ENCODE data around the gene NUDT22.
A peak's percentile ranks its signal among the peaks of the same experiment; 100 is the strongest.
"Not testable (repeated sequence)": the region's sequence is repeated elsewhere in the genome, so short reads cannot be mapped to it uniquely, and the experiment has no call there.

Gene NUDT22

DNA sequence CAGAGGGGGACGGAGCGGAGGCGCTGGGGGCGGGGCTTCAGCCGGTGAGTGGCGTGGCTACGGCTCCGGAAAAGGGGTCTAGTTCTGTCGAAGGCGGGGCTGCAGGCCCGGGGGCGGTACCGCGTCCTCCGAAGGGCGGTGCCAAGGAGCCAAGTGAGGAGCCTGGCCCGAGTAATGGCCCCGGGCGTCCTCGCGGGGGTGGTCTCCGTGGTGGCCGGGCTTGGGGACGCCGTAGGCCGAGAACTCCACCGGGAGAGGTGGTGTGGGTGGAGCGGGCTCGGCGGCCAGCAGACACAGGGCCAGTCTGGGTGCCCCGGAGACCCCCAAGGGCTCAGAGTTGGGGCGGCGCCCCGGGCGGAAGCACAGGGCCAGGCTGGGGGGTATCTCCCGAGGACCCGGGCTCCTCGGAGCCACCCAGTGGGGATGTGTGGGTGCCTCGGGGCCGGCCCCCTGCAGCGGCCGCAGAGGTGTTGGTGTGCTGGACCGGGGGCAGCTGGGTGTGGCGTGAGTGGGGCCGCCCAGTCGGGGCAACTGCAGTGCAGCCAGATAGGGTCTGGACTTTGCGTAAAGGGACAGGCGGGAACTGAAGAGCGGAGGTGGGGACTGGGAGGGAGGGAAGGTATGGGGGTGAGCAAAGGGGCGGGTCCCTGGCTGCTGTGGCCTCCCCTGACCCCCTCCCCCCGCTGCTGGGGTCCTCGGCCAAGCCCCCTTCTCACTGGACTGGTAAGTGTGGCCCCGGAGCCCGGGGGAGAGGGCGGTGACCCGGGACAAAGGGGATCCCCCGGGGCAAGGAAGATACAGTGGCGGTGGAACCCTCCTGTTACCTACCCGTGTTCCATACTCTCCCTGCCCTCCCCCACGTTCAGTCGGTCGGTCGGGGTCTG is 15.7 kb downstream of the NUDT22 start:
- DNase-seq (ENCODE audit: low read depth in 2 of 2), result peak; percentile 39 to 50
- peak overlapping the region; percentile 65 to 85 for H3K4me3 ChIP-seq (replicated peaks in 1 of 2; ENCODE audit: low read depth in 2 of 2, low read length in 2 of 2)
- TF ChIP-seq, protein P1, sequence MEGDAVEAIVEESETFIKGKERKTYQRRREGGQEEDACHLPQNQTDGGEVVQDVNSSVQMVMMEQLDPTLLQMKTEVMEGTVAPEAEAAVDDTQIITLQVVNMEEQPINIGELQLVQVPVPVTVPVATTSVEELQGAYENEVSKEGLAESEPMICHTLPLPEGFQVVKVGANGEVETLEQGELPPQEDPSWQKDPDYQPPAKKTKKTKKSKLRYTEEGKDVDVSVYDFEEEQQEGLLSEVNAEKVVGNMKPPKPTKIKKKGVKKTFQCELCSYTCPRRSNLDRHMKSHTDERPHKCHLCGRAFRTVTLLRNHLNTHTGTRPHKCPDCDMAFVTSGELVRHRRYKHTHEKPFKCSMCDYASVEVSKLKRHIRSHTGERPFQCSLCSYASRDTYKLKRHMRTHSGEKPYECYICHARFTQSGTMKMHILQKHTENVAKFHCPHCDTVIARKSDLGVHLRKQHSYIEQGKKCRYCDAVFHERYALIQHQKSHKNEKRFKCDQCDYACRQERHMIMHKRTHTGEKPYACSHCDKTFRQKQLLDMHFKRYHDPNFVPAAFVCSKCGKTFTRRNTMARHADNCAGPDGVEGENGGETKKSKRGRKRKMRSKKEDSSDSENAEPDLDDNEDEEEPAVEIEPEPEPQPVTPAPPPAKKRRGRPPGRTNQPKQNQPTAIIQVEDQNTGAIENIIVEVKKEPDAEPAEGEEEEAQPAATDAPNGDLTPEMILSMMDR (IDR thresholded peaks at IDR 0.05; ENCODE audit: low read depth, low read length), result no peak

DNA sequence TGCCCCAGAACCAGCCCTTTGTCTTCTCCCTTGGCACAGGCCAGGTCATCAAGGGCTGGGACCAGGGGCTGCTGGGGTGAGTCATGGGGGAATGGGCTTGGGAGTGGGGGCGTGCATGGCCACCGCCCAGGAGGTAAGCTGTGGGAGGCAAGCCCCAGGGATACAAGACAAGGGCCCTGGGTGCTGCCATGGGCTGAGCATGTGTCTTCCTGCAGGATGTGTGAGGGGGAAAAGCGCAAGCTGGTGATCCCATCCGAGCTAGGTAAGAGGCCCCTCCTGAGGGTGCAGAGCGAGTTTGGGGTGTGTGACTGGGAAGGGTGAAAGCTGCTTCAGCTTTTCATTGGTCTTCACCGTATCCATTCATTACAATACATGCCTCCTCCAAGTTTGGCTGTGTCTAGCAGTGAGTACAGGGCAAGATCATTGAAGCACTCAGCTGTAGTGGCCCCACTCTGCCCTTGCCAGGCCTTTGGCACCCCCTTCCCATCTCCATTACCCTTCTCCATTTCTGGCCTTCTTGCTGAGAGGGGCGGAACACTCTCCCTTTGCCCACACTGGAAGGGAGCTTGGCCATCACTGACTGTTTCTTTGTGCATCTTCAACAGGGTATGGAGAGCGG is 17.3 kb downstream of the NUDT22 start:
- TF ChIP-seq, protein P1 (IDR thresholded peaks at IDR 0.05; ENCODE audit: low read depth, low read length), result no peak
- peak overlapping the region in 1 of 2 donors; percentile 65 for H3K4me3 ChIP-seq (replicated peaks in 1 of 2; ENCODE audit: low read depth in 2 of 2, low read length in 2 of 2)
- no peak for DNase-seq (ENCODE audit: low read depth in 2 of 2)

DNA sequence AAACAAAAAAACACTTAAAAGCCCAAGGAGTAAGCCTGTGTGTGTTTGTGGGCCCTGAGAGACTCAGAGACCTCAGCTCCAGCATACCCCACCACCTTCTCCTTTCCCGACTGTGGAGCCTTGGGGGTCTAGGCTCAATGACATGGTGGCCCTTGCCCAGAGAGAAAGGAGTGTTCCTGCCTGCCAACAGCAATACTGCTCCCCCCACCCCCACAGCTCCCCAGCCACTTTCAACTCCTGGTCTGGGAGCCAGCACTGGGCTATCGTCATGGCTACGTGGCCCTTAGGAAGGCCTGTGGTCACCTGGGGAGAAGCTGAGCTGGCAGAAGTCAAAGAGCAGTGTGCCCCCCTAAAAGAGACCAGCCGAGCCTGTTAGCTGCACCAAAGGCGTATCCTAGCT is 18.0 kb downstream of the NUDT22 start:
- DNase-seq (ENCODE audit: low read depth in 2 of 2), result no peak
- TF ChIP-seq, protein P1 (IDR thresholded peaks at IDR 0.05; ENCODE audit: low read depth, low read length), result no peak
- H3K4me3 ChIP-seq (replicated peaks in 1 of 2; ENCODE audit: low read depth in 2 of 2, low read length in 2 of 2), result no peak overlapping the region

DNA sequence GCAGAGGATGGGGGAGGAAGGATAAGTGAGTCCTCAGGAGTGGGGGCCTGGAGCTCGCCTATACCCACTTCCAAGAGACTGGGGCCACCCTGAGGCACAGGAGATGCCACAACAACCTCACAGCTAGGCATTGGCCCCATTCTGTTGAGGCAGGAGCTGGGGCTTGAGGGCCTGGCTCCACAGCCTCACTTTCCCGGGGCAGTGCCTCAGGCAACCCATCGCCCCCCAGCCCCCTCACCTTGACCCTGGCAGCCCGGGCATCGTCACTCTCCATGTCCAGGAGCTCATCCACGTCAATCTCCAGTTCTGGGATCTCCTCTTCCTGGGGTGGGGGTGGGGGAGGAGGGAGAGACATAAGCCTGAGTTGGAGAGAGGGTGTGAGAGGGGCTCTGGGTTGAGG is 18.9 kb downstream of the NUDT22 start:
- no peak for DNase-seq (ENCODE audit: low read depth in 2 of 2)
- TF ChIP-seq, protein P1 (IDR thresholded peaks at IDR 0.05; ENCODE audit: low read depth, low read length), result no peak
- H3K4me3 ChIP-seq (replicated peaks in 1 of 2; ENCODE audit: low read depth in 2 of 2, low read length in 2 of 2), result peak overlapping the region; percentile 78 to 90

DNA sequence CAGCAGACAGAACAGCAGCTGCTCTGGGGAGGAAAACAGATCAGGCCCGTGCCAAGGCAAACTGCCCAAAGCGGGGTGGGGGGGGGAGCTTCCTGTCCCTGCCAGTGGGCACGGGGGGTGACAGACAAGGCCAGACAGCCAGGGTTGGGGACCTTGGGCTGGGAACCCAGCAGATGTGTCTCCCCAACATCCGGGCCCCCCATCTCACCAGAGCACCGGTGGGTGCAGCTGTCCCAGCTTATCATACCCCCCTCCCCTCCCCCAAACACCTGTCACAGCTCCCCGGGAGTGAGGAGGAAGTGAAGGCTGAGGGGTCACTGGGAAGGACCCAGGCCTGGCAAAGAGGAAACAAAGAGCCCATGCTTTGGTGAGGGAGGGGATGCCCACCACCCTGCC is 19.3 kb downstream of the NUDT22 start:
- DNase-seq (ENCODE audit: low read depth in 2 of 2), result no peak
- TF ChIP-seq, protein P1 (IDR thresholded peaks at IDR 0.05; ENCODE audit: low read depth, low read length), result no peak
- peak overlapping the region; percentile 78 to 90 for H3K4me3 ChIP-seq (replicated peaks in 1 of 2; ENCODE audit: low read depth in 2 of 2, low read length in 2 of 2)

DNA sequence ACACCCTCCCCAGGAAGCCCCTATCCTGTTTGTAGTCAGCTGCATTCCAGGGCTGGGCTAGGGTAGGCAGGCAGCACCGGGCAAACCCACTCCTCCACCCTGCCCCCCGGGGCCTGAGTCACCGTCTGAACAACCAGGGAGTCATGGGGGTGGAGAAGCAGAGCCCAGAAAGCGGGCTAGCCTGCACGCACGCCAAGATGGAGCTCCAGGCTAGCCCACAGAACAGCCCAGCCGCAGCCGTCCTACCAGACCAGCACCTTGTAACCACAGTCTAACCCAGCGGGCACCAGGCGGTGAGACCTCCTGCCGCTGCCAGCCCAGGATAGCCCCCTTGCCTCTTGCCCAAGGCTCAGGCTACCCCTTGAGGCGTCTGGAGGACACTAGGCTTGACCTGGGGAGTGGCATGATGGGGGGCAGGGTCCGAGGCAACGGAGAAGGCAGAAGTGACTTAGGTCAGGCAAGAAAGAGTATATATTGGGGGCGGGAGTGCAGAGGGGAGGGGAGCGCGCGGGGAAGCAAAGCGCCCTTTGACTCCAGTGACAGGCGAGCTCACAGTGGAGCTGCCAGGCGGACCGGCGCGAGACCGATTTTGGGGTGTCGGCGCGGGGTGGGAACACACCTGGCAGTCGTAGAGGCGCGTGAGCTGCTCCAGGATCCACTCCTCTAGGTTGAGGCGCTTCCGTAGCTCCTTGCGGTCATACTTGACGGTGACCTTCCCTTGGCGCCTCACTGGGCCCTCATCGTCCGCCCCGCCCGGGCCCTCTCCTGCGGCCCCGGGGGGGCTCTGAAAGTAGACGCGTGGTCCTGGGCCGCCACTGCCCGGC is 19.9 kb downstream of the NUDT22 start:
- peak; percentile 84 to 93 for DNase-seq (ENCODE audit: low read depth in 2 of 2)
- H3K4me3 ChIP-seq (replicated peaks in 1 of 2; ENCODE audit: low read depth in 2 of 2, low read length in 2 of 2), result peak overlapping the region; percentile 78 to 90
- TF ChIP-seq, protein P1 (IDR thresholded peaks at IDR 0.05; ENCODE audit: low read depth, low read length), result no peak

DNA sequence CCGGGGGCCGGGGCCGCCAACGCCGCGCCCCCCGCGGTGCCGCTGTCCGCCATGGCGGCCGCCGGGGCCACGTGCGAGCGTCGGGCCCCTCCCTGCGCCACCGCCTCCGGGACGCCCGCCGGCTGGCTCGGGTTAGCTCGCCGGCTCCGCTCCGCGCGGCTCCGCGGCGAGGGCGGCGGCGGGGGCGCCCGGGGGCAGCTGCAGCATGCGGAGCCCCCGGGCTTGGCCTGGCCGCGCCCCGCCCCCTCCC is 20.5 kb downstream of the NUDT22 start:
- not testable (repeated sequence) for DNase-seq (ENCODE audit: low read depth in 2 of 2)
- H3K4me3 ChIP-seq (replicated peaks in 1 of 2; ENCODE audit: low read depth in 2 of 2, low read length in 2 of 2), result peak overlapping the region in 1 of 2 donors; percentile 78
